K562 (cell line): ENCODE results near the gene RAPGEF5. TPM values are rescaled to one million over a fixed set of nuclear protein-coding genes. Genes with fewer than 3 reads are reported as not detected.
A peak's percentile ranks its signal among the peaks of the same experiment; 100 is the strongest.

Experiments
- CEBPB ChIP-seq: fragments of 450-650 bp; IDR thresholded peaks from 2 replicates; pipeline ENCODE4 v1.6.1; 2016; ENCODE audit warnings: missing genetic modification characterization, missing compliant biosample characterization
- ELF2 ChIP-seq: fragments of 250-450 bp; sonication (Bioruptor Pico); IDR thresholded peaks from 2 replicates; pipeline ENCODE4 v1.5.0; 2021; ENCODE audit warnings: mild to moderate bottlenecking
- MEF2D ChIP-seq: conservative IDR thresholded peaks from 2 replicates; pipeline ENCODE4 v1.6.1; 2016; ENCODE audit warnings: low read depth, missing genetic modification characterization, missing compliant biosample characterization
- RBFOX2 ChIP-seq: fragments of 200-400 bp; formaldehyde crosslinking; IDR thresholded peaks from 2 replicates; pipeline ENCODE4 v1.6.1; 2017; ENCODE audit warnings: low read depth, mild to moderate bottlenecking, low read length, moderate library complexity
- ZEB2 ChIP-seq: fragments of 450-650 bp; IDR thresholded peaks from 2 replicates; pipeline ENCODE4 v1.6.1; 2016
- ZFPM2 ChIP-seq: fragments of 250-450 bp; sonication (Bioruptor Pico); IDR thresholded peaks from 2 replicates; pipeline ENCODE4 v1.5.1; 2022; ENCODE audit warnings: mild to moderate bottlenecking
- ZNF212 ChIP-seq: fragments of 450-650 bp; formaldehyde crosslinking; IDR thresholded peaks from 2 replicates; pipeline ENCODE4 v1.4.0; 2020; ENCODE audit warnings: mild to moderate bottlenecking
- polyA plus RNA-seq, 8 experiments: library from polyadenylated mRNA; depleted of rRNA in 4 of 8; stranded (reverse) in 5 of 8; unstranded in 3 of 8; fragments of >200 nt; fragmentation: Nextera tagmentation in 2 of 8; fragmentation: Illumina TruSeq in 1 of 8; extraction: Ambion mirVana in 2 of 8; extraction: Trizol in 1 of 8; gene quantifications; 2 replicates each; pipeline versions ENCODE4 v1.2.1 to v1.2.3, GENCODE V29; 2011 to 2014; ENCODE audit warnings: inconsistent platforms in 1 of 8, missing spikeins in 1 of 8
- total RNA-seq, 7 experiments: library from RNA; depleted of rRNA in 6 of 7; stranded (reverse); fragments of >200 nt in 6 of 7; fragmentation: Illumina TruSeq in 2 of 7; extraction: Trizol in 2 of 7; gene quantifications; 2 replicates each; pipeline versions ENCODE4 v1.2.1 to v1.2.3, GENCODE V29; 2011 to 2021; ENCODE audit warnings: low replicate concordance in 1 of 7
- TF ChIP-seq, protein P1 (sequence below): sonication (generic); IDR thresholded peaks from 2 replicates; pipeline ENCODE4 v1.6.1; 2016
- TF ChIP-seq, protein P2 (sequence below): fragments of 450-650 bp; formaldehyde crosslinking; IDR thresholded peaks from 2 replicates; pipeline ENCODE4 v1.4.0; 2020; ENCODE audit warnings: mild to moderate bottlenecking

Gene RAPGEF5
- total and polyA plus RNA-seq, 9 of the 15 experiments (the other 6 are each of a cell fraction or from before 2014, with no cell fraction given), result 0.39 to 2.0 (median 1.1) TPM

DNA sequence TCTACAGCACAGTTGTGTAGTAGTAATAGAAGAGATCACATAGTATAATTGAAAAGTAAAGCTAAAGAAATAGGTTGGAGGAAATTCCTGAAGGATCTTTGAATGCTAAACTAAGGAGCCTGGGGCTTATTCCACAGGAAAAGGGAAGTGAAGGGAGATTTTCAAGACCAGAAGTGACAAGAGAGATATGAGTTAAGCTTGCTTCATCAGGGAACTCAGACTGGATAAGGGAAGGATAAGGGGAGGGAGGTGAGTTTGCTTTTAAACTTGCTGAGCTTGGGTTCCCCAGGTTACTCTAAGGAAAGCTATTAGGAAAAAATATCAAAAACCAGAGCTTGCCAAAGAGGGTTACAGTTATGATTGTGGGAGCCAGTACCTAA lies 182.4 kb downstream of the RAPGEF5 start (continued):
- TF ChIP-seq, protein P1, sequence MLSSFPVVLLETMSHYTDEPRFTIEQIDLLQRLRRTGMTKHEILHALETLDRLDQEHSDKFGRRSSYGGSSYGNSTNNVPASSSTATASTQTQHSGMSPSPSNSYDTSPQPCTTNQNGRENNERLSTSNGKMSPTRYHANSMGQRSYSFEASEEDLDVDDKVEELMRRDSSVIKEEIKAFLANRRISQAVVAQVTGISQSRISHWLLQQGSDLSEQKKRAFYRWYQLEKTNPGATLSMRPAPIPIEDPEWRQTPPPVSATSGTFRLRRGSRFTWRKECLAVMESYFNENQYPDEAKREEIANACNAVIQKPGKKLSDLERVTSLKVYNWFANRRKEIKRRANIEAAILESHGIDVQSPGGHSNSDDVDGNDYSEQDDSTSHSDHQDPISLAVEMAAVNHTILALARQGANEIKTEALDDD, result peak; percentile 42
- TF ChIP-seq RBFOX2 (no peak), CEBPB (tag) (peak; percentile 54), MEF2D (tag) (no peak), ELF2 (CRISPR knock-in tag) (0 out of 2 replicates have a peak, but pooled peaks have one; percentile 46), ZNF212 (CRISPR knock-in tag) (no peak), ZFPM2 (CRISPR knock-in tag) (no peak), ZEB2 (no peak)
- TF ChIP-seq, protein P2, sequence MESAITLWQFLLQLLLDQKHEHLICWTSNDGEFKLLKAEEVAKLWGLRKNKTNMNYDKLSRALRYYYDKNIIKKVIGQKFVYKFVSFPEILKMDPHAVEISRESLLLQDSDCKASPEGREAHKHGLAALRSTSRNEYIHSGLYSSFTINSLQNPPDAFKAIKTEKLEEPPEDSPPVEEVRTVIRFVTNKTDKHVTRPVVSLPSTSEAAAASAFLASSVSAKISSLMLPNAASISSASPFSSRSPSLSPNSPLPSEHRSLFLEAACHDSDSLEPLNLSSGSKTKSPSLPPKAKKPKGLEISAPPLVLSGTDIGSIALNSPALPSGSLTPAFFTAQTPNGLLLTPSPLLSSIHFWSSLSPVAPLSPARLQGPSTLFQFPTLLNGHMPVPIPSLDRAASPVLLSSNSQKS (CRISPR knock-in tag), result no peak
